ENCODE measurements around the gene POLH.
A peak's percentile ranks its signal among the peaks of the same experiment; 100 is the strongest.
"Not testable (repeated sequence)": the region's sequence is repeated elsewhere in the genome, so short reads cannot be mapped to it uniquely, and the experiment has no call there.

POLH gene

GRCh38 chr6:43547222-43547621, 28.8 kb upstream of the POLH start:
- no peak overlapping the region for H3K4me3 ChIP-seq (ENCODE audit: control insufficient read depth, low read depth, low read length)
- DNase-seq (ENCODE audit: low read depth): no peak
- TF ChIP-seq CTCF (conservative IDR thresholded peaks at IDR 0.05; ENCODE audit: control insufficient read depth, insufficient read depth, low read depth, low read length): no peak

GRCh38 chr6:43557620-43558019, 18.4 kb upstream of the POLH start:
- DNase-seq (ENCODE audit: low read depth); H3K4me3 ChIP-seq (ENCODE audit: control insufficient read depth, low read depth, low read length): not testable (repeated sequence)

GRCh38 chr6:43559328-43559727, 16.7 kb upstream of the POLH start:
- DNase-seq (ENCODE audit: low read depth): no peak
- no peak for TF ChIP-seq CTCF (conservative IDR thresholded peaks at IDR 0.05; ENCODE audit: control insufficient read depth, insufficient read depth, low read depth, low read length)
- no peak overlapping the region for H3K4me3 ChIP-seq (ENCODE audit: control insufficient read depth, low read depth, low read length)

- no peak for TF ChIP-seq CTCF (conservative IDR thresholded peaks at IDR 0.05; ENCODE audit: control insufficient read depth, insufficient read depth, low read depth, low read length)
- peak; percentile 34 for DNase-seq (ENCODE audit: low read depth)
- H3K4me3 ChIP-seq (ENCODE audit: control insufficient read depth, low read depth, low read length): no peak overlapping the region
Observed at GRCh38 chr6:43570876-43571441, 5.0 kb upstream of the POLH start.

GRCh38 chr6:43572015-43572414, 4.0 kb upstream of the POLH start:
- no peak overlapping the region for H3K4me3 ChIP-seq (ENCODE audit: control insufficient read depth, low read depth, low read length)
- DNase-seq (ENCODE audit: low read depth): no peak
- TF ChIP-seq CTCF (conservative IDR thresholded peaks at IDR 0.05; ENCODE audit: control insufficient read depth, insufficient read depth, low read depth, low read length): no peak

GRCh38 chr6:43575105-43575771, 747 bp upstream of the POLH start:
- H3K4me3 ChIP-seq (ENCODE audit: control insufficient read depth, low read depth, low read length): peak overlapping the region; percentile 96
- DNase-seq (ENCODE audit: low read depth): peak; percentile 11
- TF ChIP-seq CTCF (conservative IDR thresholded peaks at IDR 0.05; ENCODE audit: control insufficient read depth, insufficient read depth, low read depth, low read length): no peak

- H3K4me3 ChIP-seq (ENCODE audit: control insufficient read depth, low read depth, low read length): no peak overlapping the region
Observed at GRCh38 chr6:43578748-43579147, 2.8 kb downstream of the POLH start.

More at GRCh38 chr6:43578748-43579147, 2.8 kb downstream of the POLH start:
- TF ChIP-seq CTCF (conservative IDR thresholded peaks at IDR 0.05; ENCODE audit: control insufficient read depth, insufficient read depth, low read depth, low read length): no peak
- peak; percentile 28 for DNase-seq (ENCODE audit: low read depth)

Data from fibroblast of mammary gland (primary cell).